GM10248 (cell line): ENCODE measurements around the gene SYT13.

Experiments
- CTCF ChIA-PET: fragments of 300-600 bp; sonication (Branson Sonifier 250); formaldehyde crosslinking; extraction: SDS; loops from one replicate; lab custom pipeline; 2021; ENCODE audit warnings: antibody characterized with exemption; lab: Yijun Ruan, JAX
- POLR2A ChIA-PET: fragments of 350-650 bp; sonication (Branson Sonifier 250); formaldehyde crosslinking; extraction: SDS; loops from one replicate; lab custom pipeline; 2020; ENCODE audit warnings: antibody characterized with exemption; lab: Yijun Ruan, JAX
- DNase-seq: peaks from one replicate; pipeline ENCODE4 v3.0.0; 2012; ENCODE audit errors: extremely low spot score
- TF ChIP-seq, protein P1 (sequence below): IDR thresholded peaks from 2 replicates; pipeline ENCODE4 v1.5.1; 2012; ENCODE audit warnings: mild to moderate bottlenecking, low read depth; ENCODE audit errors: extremely low read depth, missing control alignments, control extremely low read depth

The SYT13 gene

GRCh38 chr11:45208135-45208534 lies 78.0 kb downstream of the SYT13 start:
- TF ChIP-seq, protein P1, sequence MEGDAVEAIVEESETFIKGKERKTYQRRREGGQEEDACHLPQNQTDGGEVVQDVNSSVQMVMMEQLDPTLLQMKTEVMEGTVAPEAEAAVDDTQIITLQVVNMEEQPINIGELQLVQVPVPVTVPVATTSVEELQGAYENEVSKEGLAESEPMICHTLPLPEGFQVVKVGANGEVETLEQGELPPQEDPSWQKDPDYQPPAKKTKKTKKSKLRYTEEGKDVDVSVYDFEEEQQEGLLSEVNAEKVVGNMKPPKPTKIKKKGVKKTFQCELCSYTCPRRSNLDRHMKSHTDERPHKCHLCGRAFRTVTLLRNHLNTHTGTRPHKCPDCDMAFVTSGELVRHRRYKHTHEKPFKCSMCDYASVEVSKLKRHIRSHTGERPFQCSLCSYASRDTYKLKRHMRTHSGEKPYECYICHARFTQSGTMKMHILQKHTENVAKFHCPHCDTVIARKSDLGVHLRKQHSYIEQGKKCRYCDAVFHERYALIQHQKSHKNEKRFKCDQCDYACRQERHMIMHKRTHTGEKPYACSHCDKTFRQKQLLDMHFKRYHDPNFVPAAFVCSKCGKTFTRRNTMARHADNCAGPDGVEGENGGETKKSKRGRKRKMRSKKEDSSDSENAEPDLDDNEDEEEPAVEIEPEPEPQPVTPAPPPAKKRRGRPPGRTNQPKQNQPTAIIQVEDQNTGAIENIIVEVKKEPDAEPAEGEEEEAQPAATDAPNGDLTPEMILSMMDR = no peak
- ChIA-PET CTCF (interaction anchor here (1.5 kb wide), 1 partner anchor 25 kb away, joined by 4 read pairs; no protein-coding TSS in a partner anchor), POLR2A (no interaction called here)
- DNase-seq = no peak

DNA sequence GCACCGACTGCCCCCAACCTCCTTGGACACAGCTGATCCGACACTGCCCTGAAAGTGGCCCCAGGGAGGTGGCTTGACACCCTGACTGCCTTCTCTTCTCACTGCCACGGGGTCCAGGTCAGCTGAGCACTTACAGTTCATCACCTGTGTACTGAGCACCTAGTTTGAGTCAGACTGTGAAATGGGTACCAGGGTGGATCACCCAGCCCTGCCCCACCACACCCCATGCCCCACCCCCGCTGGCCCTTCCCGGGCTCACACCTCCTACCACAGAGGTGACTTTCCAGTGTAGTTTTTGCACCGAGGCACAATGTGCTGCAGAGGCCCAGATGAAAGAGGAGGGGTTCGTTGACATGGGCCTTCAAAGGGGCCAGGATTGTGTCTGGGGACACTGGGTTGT lies 80.2 kb downstream of the SYT13 start:
- DNase-seq = no peak

GRCh38 chr11:45204761-45205160 lies 81.4 kb downstream of the SYT13 start:
- ChIA-PET POLR2A (no interaction called here), CTCF (no interaction called here)
- no peak for DNase-seq
- TF ChIP-seq, protein P1 = no peak

More for the DNA sequence above, 80.2 kb downstream of the SYT13 start:
- POLR2A ChIA-PET = no interaction called here
- TF ChIP-seq, protein P1 = no peak
- CTCF ChIA-PET = no interaction called here

DNA sequence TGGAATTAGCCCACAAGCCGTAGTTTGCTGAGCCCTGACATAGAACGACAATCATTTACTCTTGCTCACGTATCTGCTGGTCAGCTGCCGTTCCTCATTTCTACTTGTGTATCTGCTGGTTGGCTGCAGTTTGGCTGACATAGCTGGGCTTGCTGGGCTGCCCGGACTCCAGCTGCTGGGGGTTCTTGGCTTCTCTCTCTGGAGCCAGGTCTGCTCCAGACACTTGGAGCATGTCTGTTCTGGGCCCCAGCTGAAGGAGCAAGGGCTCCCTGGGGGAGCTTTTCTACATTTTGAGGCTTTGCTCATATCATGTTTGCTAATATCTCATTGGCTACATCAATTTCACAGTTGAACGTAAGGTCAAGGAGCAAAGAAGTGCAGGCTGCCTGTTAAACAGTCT lies 92.4 kb downstream of the SYT13 start:
- DNase-seq = no peak
- POLR2A ChIA-PET = no interaction called here
- TF ChIP-seq, protein P1 = no peak
- CTCF ChIA-PET = interaction anchor here (0.7 to 1.2 kb wide), 2 partner anchors 12 to 140 kb away, joined by 3 read pairs; no protein-coding TSS in a partner anchor
